Activated CD4-positive, alpha-beta T cell treated with anti-CD3 and anti-CD28 coated beads for 48 hours (primary cell): ENCODE data around the gene GRAMD4.

Source experiments
- DNase-seq: peaks from one replicate; pipeline ENCODE4 v3.0.0-alpha.2; 2020

GRAMD4 gene

GRCh38 chr22:46675938-46676337 lies 55.8 kb downstream of the GRAMD4 start:
- no peak for DNase-seq

DNA sequence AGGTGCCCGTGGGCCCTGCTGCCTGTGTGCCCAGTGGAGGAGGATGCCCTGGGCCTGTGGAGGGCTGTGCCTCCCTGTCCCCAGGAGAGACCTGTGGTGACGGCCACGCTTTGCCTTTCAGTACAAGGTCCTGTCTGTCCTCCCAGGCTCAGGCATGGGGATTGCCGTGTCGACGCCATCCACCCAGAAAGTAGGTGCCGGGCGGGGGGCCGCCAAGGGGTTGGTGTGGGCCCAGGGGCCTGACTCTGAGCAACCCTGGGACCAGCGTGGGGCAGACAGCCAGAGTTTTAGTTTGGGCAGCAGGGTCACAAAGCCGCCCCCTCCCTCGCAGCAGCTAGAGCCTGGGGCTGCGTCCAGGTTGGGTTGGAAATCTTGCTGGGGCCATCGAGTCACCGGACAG lies 56.3 kb downstream of the GRAMD4 start:
- DNase-seq, result no peak

DNA sequence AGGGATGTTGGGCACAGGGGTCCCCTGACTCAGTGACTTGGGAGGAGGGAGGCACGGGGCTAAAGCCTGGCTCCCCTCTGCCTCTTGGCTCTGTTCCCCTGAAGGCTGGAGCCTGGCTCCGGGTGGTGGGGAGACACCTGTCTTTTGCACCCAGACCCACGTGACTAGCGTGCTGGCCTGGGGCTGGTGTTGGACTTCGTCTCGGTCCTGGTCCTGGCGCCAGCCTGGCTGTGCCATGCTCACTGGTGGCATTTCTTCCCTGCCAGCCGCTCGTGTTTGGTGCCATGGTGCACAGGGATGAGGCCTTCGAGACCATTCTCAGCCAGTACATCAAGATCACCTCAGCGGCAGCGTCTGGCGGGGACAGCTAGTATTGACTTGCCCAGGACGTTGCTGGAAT lies 56.7 kb downstream of the GRAMD4 start:
- DNase-seq, result no peak

DNA sequence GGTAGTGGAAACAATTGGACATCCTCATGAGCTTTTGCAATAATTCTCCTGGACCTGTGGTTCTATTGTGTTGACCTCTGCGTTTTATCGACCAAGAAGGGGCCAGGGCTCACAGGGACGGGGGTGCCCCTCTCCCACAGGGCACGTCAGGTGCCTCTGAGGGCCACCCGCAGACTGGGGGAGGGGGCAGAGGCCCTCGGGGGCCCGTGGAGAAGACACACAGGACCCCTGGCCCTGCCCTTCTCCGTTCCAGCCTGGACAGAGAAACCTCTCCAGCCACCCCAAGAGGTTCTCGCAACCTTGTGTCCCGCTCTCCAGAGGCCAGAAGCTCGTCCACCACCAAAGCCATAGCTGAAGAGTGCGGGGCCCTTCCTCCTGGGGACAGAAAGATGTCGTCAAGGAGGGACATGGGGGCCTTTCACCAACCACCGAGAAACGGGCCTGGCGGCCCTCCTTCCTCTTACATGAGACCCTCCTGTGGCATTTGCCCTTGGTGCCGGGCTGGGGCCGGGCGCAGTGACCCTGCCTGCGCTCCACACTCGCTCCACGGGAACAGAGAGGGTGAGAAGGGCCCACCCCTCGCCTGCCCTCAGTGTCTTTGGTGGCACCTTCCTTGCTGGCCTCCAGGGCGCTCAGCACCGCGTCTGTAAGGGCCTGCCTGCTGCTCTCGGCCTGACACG lies 57.3 kb downstream of the GRAMD4 start:
- no peak for DNase-seq

GRCh38 chr22:46678003-46678657 lies 57.9 kb downstream of the GRAMD4 start:
- DNase-seq, result no peak

GRCh38 chr22:46678785-46679700 lies 58.9 kb downstream of the GRAMD4 start:
- no peak for DNase-seq

DNA sequence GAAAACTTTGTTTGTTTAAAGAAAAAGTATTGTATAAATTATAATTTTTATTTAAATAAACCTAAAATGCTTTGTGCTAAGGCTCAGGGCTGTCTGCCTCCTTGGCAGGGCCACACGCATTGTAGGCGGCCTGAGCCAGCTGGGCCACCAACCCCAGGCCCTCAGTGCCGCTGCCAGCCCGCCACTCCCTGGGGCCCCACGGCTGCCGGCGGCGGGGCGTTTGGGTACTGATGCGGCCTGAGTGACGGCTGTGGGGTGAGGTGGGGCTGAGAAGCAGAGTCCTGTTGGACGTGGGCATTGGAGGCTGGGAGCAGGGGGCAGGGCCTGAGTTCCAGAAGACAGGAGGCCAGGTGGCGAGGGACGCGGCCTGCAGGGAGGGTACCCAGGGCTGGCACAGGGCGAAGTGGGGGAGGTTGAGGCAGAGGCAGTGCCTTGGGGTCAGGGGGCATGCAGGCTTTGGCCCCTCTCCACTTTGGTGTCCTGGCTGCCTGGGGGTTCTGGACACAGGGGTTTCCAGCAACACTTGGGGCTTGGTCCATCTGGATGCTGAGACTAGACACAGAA lies 59.6 kb downstream of the GRAMD4 start:
- no peak for DNase-seq

DNA sequence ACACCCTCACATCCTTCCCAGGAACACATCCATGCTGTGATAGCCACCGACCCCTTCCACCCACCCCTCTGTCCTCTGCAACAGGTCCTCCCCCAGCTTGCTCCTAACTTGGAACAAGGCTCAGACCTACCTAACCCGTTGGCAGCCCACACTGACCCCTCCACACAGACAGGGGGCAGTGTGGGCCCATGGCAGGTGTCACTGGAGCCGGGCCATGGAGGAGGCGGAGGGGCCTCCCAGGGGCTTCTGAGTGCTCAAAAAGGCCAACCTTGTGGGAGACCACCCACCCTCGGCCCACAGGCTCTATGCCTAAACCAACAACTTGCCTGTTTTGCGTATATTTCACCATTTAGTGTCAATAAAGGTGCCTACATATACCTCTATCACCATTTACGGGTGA lies 60.8 kb downstream of the GRAMD4 start:
- DNase-seq, result peak; percentile 28

DNA sequence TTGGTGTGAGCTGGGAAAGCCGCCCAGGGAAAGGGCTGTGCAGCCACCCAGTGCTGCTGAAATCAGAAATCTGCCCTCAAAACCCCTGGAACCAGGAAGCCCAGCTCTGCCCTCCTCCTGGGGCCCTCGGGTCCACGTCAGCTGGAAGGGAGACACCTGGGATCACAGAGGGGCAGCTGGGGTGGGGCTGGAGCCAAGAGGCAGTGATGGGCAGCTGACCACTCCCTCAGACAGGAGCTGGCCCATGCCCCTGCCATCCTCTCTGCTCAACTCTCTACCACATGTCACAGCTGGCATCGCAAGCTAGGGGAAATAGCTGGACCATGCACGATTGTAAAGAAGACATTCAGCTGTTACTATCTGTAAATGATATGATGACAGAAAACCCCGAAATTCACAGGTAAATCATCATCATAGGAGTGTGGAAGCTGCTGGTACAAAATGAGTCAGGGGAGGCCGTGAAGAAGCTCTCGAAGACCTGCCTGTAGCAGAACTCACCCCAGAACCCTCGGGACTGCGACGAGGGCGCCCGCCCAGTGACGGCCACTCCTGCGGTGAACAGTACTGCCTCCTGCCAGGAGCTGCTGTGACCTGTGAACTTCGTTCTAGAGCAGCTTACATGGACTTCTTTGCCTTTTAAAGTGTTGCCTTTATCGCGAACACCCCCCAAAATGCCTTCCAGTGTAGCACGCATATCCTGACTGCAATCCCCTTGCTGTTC lies 62.0 kb downstream of the GRAMD4 start:
- DNase-seq, result no peak

- no peak for DNase-seq
Measured at GRCh38 chr22:46684706-46685105, 64.5 kb downstream of the GRAMD4 start.

DNA sequence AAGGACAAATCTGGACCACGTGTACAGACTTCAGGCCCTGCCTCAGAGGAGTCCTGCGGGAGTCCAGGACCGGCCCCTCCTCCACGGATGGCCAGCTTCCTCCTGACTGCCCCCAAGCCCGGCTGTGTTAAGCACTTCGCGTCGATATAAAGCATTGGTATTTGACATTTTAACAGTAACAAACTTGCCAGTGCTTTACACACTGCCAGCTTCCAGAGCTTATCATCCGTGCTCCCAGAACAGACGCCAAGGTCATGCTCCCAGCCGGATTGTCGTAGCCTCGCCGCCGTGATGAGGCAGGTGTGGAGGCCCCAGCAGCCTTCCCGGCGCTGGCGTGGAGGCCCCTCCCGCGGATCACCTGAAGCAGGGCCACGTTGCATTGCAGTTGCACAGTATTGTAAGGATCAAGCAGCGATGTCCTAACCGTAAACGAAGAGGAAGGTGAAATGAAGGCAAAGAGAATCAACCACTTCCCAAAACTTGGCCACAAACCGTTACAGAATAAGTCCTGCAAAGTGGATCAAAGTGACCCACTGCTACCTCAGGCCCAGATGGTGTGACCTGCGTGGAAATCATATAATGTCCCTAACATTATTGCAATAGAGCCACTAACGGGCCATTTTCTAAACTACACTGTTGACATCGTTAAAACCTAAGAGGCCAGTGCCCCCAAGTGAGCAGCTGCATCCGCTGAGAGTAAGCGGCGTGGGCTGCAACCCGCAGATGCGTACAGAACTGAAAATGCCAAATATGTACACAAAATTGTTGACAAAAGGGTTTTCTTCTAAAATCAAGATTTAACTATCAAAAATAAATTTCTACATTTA lies 66.2 kb downstream of the GRAMD4 start:
- DNase-seq, result no peak

DNA sequence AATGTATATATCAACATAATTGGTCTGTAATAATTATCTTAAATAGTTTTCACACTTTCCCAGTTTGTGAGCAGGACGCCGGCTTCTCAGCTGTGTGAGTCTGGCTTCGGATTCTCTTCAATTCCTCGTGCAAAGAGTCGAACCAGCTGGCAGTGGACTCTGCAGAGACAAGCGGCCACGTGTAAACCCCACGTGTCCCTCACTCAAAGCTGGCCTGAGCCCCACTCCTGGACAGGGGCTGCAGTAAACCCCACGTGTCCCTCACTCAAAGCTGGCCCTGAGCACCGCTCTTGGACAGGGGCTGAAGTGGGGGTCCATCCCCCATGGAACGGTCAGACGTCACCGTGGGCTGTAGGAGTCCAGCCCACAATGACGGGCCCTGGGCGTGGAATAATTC lies 66.9 kb downstream of the GRAMD4 start:
- no peak for DNase-seq

DNA sequence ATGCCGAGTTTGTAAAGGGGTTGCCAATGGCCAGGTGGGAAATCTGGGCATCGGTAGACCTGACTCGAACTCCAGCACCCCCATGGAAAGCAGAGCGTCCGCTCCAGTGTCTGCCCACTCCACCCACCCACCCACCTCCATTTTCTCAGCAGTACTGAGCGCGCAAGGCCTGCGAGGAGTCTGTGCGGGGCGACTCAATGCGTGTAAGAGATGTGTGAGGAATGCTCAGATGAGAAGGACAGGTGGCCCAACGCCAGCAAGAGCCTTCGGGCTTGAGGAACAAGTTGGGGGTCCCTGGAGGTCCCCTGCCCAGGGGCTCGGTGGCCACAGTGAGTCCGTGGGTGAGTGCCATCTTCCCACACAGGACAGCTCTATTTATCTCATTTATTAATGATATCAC lies 67.3 kb downstream of the GRAMD4 start:
- no peak for DNase-seq

GRCh38 chr22:46688949-46689348 lies 68.8 kb downstream of the GRAMD4 start:
- DNase-seq, result no peak

- no peak for DNase-seq
Measured at GRCh38 chr22:46690146-46690545, 70.0 kb downstream of the GRAMD4 start.

GRCh38 chr22:46691571-46691970 lies 71.4 kb downstream of the GRAMD4 start:
- no peak for DNase-seq

DNA sequence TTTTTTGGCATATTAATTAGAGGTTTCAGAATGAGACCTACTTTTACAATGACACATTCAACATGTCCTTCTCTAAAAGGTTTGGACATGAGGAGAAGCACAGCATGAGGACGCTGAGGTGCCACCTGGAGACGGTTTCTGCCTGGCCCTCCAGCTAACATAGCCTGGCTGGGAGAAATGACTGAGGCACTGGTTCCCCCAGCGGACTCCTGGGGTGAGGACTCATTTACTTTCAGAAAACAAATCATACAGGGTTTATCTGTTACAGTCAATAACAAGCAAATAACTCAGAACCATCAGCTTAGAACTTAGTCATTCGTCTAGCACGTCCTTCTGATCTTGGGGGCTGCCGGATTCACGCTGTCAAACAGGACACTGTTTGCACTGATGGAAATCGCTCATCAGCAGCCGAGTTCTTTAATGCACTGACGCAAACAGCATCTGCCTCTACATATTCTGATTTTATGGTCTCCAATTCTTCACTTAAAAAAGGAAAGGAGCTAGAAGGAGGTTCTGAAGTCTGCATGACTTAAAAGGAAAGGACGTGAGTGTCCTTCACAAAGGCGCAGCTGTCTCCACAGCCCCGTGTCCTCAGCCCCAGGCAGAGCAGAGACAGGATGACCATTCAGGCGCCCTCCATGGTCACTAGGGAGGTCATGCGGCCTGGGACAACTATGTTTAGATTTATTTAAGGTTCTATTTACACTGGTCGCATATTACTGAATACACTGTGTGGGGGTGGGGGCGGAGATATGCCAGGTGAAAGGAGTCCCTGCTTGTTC lies 73.6 kb downstream of the GRAMD4 start:
- DNase-seq, result no peak

DNA sequence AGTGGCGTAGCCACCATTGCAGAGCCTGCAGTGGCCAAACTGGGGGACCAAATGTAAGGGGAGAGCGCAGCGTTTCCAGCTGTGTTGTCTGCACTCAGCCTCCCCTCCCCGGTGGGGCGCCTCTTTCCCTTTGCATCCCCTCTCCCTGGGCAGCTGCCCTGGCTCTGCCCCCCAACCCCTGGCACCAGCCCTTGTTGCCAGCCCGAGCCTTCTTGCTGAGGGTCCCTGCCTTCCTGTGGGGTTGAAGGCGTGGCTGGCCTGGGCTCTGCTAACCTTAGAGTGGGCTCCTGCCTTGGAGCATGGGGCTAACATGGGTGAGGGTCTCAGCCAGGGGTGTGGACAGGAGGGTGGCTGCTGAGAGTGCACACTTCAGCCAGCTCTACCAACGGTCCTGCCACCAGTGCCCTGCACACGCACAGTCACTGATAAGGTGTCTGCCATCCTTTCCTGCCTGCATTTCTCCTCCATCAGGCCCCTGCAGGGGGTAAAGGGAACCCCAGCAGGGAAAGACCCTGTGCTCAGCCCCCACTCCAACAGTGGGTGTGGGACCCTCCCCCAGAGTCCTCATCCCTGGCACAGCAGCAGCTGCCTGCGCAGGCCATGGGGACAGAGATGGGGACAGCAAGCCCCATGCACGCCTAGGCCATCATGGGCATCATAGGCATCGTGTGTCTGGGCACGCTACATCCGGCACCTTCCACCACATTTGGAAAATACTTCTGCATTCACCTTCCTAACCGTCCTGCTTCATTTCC lies 74.4 kb downstream of the GRAMD4 start:
- DNase-seq, result no peak

DNA sequence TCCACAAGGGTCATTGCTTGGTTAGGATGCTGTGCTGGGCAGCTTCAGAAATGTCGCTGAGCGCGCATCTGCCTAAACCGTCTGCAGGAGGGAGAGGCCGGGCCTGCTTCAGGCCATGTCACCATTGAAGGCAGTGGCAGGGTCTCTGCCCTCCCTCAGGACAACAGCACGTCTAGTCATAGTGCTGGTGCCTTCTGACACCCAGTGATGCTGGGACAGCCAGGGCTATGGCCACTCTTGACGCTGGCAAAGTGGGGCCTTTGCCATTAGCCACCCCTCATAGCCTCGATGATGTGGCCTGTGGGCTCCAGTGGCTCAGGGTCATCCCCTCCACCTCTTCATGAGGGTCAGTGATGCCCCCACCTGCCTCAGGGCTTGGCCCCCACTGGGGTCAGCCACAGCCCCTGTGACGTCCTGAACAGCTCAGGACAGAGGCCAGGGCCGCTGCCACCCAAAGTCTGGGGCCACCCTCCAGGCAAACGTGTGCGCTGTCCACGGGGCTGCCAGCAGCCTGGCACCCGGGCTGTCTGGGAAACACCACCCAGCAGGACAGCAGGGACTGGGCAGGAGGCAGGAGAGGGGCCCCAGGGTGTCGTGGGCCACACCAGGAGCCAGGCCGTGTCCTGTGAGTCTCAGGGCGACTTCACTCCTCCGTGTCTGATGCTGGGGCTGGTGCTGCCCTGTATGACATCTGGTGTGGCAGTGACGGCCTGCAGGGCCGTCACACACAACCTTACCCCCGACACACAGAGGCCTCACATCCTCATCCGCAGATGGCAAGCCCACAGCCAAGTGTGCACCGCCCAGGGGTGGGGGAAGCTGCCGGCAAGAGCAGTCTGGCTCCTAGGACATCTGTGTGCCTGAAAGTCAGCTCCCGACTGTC lies 75.4 kb downstream of the GRAMD4 start:
- DNase-seq, result no peak
